GM19351 (cell line): Measurements from ENCODE around the gene TRIO.
"Not testable (repeated sequence)": the region's sequence is repeated elsewhere in the genome, so short reads cannot be mapped to it uniquely, and the experiment has no call there.

ENCODE experiments used
- ATAC-seq: cut with Tn5 transposase; IDR thresholded peaks from one replicate; pipeline ENCODE4 v1.9.1; 2021; ENCODE audit warnings: mild to moderate bottlenecking, moderate library complexity; ENCODE audit not compliant: unreplicated experiment

The TRIO gene

DNA sequence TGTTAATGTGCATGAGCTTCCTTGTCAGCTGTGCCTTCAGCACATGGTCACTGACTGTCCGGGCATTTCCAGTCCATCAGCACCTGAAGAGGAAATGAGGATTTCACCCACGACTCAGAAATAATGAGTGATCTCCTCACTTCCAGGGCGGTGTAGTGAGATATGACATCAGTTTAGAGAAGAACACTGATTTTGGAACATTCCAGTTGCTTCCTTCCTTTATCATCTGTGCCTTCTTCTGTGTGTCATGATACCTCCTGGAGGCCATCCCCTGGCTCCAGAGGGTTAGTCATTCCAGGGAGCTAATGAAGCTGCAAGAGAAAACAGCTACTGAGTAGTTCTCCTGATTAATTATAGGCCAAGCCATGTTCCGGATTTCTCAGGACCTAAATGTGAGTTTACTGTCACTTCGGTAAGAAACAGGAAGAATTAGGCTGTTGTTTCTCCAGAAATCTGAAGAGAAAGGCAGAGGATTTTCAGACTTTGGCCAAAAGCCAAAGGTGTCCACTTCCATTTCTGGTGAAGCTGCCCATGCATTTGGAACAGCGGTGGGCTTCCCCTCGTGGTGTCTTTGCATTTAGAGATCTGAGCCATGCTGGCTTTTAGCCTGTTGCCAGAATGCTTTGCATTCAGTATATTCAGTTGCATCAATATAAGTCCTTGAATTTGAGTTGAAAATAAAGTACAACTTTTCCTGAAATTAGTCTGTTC lies 277.1 kb downstream of the TRIO start:
- ATAC-seq: no peak

GRCh38 chr5:14421851-14422250 lies 278.7 kb downstream of the TRIO start:
- no peak for ATAC-seq

- no peak for ATAC-seq
These were observed 281.0 kb downstream of the TRIO start for GRCh38 chr5:14424011-14424685.

GRCh38 chr5:14425559-14425958 lies 282.4 kb downstream of the TRIO start:
- no peak for ATAC-seq

- ATAC-seq: no peak
These were observed 283.4 kb downstream of the TRIO start for GRCh38 chr5:14426521-14426920.

DNA sequence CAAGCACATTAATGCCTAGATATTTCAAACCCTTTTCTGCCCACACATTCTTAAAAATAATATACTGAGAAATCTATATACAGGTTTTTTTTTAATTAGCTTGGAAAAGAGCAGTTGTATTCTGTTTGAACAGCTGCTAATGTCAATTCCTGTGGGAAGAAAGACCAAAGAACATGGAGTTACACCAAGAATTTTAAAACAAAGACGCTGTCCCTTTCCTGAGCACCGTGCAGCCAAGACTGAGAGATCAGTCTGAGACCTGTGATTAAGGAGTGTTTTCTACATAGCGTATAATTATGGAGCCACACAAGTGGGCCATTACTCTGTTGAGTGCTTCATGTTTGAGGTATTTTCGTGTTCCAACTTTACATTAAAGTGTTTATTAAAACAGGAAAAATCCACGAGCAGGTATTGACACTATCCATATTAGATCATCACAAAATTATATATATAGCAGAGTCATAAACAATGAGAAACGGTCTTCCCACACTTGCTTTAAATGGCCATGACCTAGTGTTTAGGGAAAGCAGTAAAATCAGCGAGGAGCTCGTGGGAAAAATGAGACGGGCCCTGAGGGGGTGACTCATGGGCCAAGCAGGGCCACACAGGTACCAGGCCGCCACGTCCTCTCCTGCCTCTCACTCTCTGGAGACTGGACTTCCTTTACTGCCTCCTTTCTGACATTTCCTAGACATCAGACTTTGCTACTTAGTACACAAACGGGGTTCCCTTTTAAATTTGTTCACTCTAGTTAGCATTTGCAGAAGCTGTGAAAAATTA lies 285.4 kb downstream of the TRIO start:
- no peak for ATAC-seq

DNA sequence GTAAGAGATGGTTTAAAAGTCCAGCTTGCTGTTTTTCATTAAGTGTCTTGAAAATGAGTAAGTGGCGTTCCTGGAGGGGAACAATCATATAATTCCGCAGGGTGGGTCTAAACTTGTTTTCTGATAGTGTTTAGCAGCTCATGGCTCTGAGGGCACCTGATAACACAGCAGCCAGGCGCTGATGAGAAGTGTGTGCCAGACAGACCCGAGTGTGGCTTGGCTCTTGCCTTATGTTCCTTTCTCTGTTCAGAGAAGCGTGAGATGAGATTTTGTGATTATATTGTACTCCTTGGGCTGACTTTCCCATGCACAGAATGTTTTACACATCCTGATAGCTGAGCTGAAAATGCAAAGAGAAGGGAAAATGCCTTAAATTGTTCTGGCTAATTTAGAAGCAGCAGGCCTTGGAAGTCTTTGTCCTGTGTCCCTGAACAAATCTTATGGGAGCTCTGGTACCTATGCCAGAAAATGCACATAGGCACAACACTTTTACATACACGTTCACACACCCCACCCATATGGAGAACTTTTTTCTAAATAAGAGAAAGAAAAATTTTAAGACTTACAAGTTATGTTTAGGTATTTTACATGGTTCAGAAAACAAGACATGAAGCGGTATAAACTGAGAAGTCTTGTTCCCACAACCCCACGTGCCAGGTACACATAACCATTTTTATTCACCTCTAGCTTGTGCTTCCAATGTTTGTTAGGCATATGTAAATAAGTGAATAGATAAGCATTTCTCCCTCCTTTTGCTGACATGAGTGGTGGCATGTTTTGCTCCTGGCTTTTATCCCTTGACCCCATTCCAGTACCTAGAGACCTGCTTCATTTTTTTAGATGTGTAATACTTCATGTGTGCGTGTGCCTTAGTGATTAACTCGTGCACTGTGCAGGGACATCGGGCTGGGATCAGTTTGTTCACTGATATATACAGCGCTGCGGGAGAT lies 286.2 kb downstream of the TRIO start:
- no peak for ATAC-seq

DNA sequence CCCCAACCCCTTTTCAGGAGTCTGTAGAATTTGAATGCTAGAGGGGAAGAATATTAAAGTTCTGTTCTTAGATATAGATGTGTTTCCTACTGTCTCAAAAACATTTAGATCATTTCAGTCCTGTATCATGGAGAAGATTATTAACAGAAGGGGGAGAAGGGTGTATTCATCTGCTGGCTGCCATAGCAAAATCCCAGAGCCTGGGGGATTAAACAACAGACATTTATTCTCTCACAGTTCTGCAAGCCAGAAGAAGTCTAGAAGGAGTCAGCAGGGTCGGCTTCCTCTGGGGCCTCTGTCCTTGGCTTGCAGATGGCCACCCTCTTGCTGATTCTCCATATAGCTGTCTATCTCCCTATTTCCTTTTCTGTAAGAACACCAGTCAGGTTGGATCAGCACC lies 288.4 kb downstream of the TRIO start:
- no peak for ATAC-seq

- no peak for ATAC-seq
These were observed 289.9 kb downstream of the TRIO start for GRCh38 chr5:14432931-14433589.

DNA sequence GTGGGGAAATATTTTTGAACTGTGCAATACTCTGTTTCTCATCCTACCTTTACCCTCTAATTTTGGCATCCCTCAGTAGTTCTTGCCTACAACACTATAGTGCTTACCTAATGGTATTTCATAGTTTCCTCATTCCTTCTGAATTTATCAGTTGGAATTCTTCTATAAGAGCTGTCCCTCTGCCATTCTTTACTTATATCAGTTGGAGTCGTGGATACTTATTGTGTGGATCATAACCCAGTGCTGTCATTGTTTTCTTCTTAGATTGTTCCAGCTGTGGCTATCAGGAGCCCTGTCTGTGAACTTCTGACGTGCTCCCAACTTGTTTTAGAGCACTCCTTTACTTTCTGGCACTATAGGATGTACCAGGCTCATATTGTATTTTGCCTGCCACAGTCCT lies 292.3 kb downstream of the TRIO start:
- ATAC-seq: no peak

- ATAC-seq: not testable (repeated sequence)
These were observed 293.0 kb downstream of the TRIO start for GRCh38 chr5:14436122-14436521.

GRCh38 chr5:14436801-14437542 lies 293.8 kb downstream of the TRIO start:
- ATAC-seq: peak; percentile 63

DNA sequence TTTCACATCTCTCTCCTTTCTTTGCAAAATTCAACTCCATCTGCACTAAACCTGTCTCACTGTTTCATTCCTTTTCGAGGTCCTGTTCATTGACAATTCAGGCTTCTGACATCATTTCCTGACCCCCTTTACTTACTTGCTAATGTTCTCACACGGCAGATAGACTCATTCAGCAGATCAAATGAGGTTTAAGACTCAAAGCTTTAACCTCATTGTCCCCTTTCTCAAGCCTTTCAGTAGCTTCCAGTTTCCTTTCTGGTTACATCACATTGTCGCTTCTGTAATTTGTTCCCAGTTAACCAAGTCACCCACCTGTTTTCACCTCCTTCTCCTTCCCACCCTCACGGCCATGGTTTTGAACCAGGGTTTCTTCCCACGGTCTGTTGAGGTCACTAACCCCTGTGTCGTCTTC lies 295.1 kb downstream of the TRIO start:
- ATAC-seq: no peak

DNA sequence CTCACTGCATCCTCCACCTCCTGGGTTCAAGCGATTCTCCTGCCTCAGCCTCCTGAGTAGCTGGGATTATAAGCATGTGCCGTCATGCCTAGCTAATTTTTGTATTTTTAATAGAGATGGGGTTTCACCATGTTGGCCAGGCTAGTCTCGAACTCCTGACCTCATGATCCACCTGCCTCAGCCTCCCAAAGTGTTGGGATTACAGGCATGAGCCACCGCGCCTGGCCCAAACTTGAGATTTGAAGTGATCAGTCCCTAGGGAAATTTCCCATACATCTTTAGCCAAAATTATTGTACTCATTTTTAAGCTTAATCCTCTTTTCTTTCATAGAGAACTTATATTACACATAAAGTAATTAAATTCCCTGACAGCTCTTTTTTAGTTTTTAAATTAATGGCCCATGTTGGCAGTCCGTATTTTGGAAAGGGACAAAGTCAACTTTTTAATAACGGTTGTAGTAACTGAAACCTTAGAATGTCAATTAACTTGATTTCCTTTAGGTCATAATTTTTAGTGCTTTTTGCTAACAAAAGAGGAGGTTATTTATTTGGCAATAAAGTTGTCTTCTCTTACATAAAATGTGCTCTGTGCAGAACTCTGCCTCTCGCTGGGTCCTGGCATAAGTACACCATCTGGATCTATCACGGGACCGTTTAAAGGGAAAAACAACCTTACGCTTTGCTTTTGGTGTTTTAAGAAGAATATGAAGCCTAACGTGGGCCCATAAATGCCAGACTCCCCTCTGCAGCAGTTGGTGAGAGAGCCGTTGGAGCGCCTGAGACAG lies 296.1 kb downstream of the TRIO start:
- no peak for ATAC-seq

GRCh38 chr5:14440223-14440581 lies 297.1 kb downstream of the TRIO start:
- no peak for ATAC-seq

GRCh38 chr5:14440582-14441431 lies 297.7 kb downstream of the TRIO start:
- ATAC-seq: no peak

- ATAC-seq: no peak
These were observed 298.5 kb downstream of the TRIO start for GRCh38 chr5:14441641-14442040.

- ATAC-seq: no peak
These were observed 299.4 kb downstream of the TRIO start for GRCh38 chr5:14442536-14442935.
